Fibroblast of villous mesenchyme (primary cell): ENCODE data around the gene FSTL5. TPM values are rescaled to one million over a fixed set of nuclear protein-coding genes. Genes with fewer than 3 reads are reported as not detected.

ENCODE experiments used
- DNase-seq: peaks from one replicate; pipeline ENCODE4 v3.0.0-alpha.2; 2010; ENCODE audit warnings: low read depth
- H3K4me3 ChIP-seq: 2 replicates; pipeline ENCODE4 v1.5.1; 2011; ENCODE audit warnings: low read depth, mild to moderate bottlenecking, low read length
- CTCF ChIP-seq: IDR thresholded peaks from 2 replicates; pipeline ENCODE4 v1.5.1; 2012; ENCODE audit warnings: low read depth, mild to moderate bottlenecking, low read length; ENCODE audit not compliant: insufficient read depth
- total RNA-seq: library from RNA; depleted of rRNA; stranded (reverse); fragments of >200 nt; gene quantifications from 2 replicates; pipeline ENCODE4 v1.2.3, GENCODE V29; 2012

FSTL5 gene
- total RNA-seq, 1 donor, result not detected

- DNase-seq, result no peak
- TF ChIP-seq CTCF, result no peak
- H3K4me3 ChIP-seq, result no peak overlapping the region
Observed at GRCh38 chr4:161881370-161881769, 282.4 kb downstream of the FSTL5 start.

- DNase-seq, result no peak
- TF ChIP-seq CTCF, result no peak
Observed at GRCh38 chr4:161869511-161869910, 294.3 kb downstream of the FSTL5 start.

GRCh38 chr4:161856711-161857326, 307.0 kb downstream of the FSTL5 start:
- H3K4me3 ChIP-seq, result no peak overlapping the region
- TF ChIP-seq CTCF, result no peak
- DNase-seq, result no peak

More at GRCh38 chr4:161869511-161869910, 294.3 kb downstream of the FSTL5 start:
- H3K4me3 ChIP-seq, result no peak overlapping the region

GRCh38 chr4:161850631-161851030, 313.2 kb downstream of the FSTL5 start:
- TF ChIP-seq CTCF, result no peak
- H3K4me3 ChIP-seq, result no peak overlapping the region
- DNase-seq, result no peak

GRCh38 chr4:161841759-161842158, 322.0 kb downstream of the FSTL5 start:
- no peak for DNase-seq
- no peak overlapping the region for H3K4me3 ChIP-seq
- no peak for TF ChIP-seq CTCF

GRCh38 chr4:161829591-161829990, 334.2 kb downstream of the FSTL5 start:
- no peak for DNase-seq
- H3K4me3 ChIP-seq, result no peak overlapping the region
- no peak for TF ChIP-seq CTCF

- DNase-seq, result peak; percentile 2
- no peak overlapping the region for H3K4me3 ChIP-seq
- TF ChIP-seq CTCF, result no peak
Observed at GRCh38 chr4:161828061-161828460, 335.7 kb downstream of the FSTL5 start.
